ENCODE results near the gene NRK. TPM values are rescaled to one million over a fixed set of nuclear protein-coding genes. Genes with fewer than 3 reads are reported as not detected.
"Not testable (repeated sequence)": the region's sequence is repeated elsewhere in the genome, so short reads cannot be mapped to it uniquely, and the experiment has no call there.

The NRK gene
- 19.3 and 26.9 TPM in 2 replicates for total RNA-seq

- peak within 1 kb of the TSS; percentile 55 for H3K4me3 ChIP-seq (ENCODE audit: low read depth, low read length)
- no peak for DNase-seq (ENCODE audit: low read depth)
- TF ChIP-seq CTCF (conservative IDR thresholded peaks at IDR 0.05; ENCODE audit: low read depth, low read length): no peak
Observed at GRCh38 chrX:105822138-105823091, at the start of gene NRK. Gene NRK (plus strand): TSS chrX:105822539. CDS start chrX:105822846, 307 bp downstream.

GRCh38 chrX:105773801-105774200 lies 48.5 kb upstream of the NRK start:
- TF ChIP-seq CTCF (conservative IDR thresholded peaks at IDR 0.05; ENCODE audit: low read depth, low read length): no peak
- no peak for DNase-seq (ENCODE audit: low read depth)
- H3K4me3 ChIP-seq (ENCODE audit: low read depth, low read length): no peak overlapping the region

- no peak overlapping the region for H3K4me3 ChIP-seq (ENCODE audit: low read depth, low read length)
- DNase-seq (ENCODE audit: low read depth): no peak
- TF ChIP-seq CTCF (conservative IDR thresholded peaks at IDR 0.05; ENCODE audit: low read depth, low read length): no peak
Observed at GRCh38 chrX:105775679-105776078, 46.7 kb upstream of the NRK start.

- no peak for TF ChIP-seq CTCF (conservative IDR thresholded peaks at IDR 0.05; ENCODE audit: low read depth, low read length)
- no peak for DNase-seq (ENCODE audit: low read depth)
- H3K4me3 ChIP-seq (ENCODE audit: low read depth, low read length): no peak overlapping the region
Observed at GRCh38 chrX:105781804-105782203, 40.5 kb upstream of the NRK start.

- not testable (repeated sequence) for DNase-seq (ENCODE audit: low read depth); H3K4me3 ChIP-seq (ENCODE audit: low read depth, low read length)
Observed at GRCh38 chrX:105796877-105797276, 25.5 kb upstream of the NRK start.

GRCh38 chrX:105803891-105804290 lies 18.4 kb upstream of the NRK start:
- H3K4me3 ChIP-seq (ENCODE audit: low read depth, low read length): no peak overlapping the region
- no peak for TF ChIP-seq CTCF (conservative IDR thresholded peaks at IDR 0.05; ENCODE audit: low read depth, low read length)
- no peak for DNase-seq (ENCODE audit: low read depth)

- not testable (repeated sequence) for H3K4me3 ChIP-seq (ENCODE audit: low read depth, low read length); DNase-seq (ENCODE audit: low read depth)
Observed at GRCh38 chrX:105805655-105806054, 16.7 kb upstream of the NRK start.

- H3K4me3 ChIP-seq (ENCODE audit: low read depth, low read length): no peak overlapping the region
- no peak for TF ChIP-seq CTCF (conservative IDR thresholded peaks at IDR 0.05; ENCODE audit: low read depth, low read length)
- no peak for DNase-seq (ENCODE audit: low read depth)
Observed at GRCh38 chrX:105816517-105816916, 5.8 kb upstream of the NRK start.

Data from epithelial cell of proximal tubule (primary cell).